Ascending aorta (tissue), 2 donors: ENCODE data around the gene NPNT. TPM values are rescaled to one million over a fixed set of nuclear protein-coding genes. Genes with fewer than 3 reads are reported as not detected.

Experiments used
- DNase-seq, 2 donors: peaks; one replicate each; pipeline ENCODE4 v3.0.0-alpha.2; 2019; ENCODE audit warnings: low spot score in 2 of 2
- H3K27ac ChIP-seq, 2 donors: fragments of 200-600 bp; sonication (generic); one replicate each; pipeline ENCODE4 v1.5.1; 2016 to 2017; ENCODE audit warnings: mild to moderate bottlenecking in 1 of 2
- H3K27me3 ChIP-seq: fragments of 200-600 bp; sonication (generic); one replicate; pipeline ENCODE4 v1.5.1; 2017
- H3K36me3 ChIP-seq, 2 donors: fragments of 200-600 bp; sonication (generic); one replicate each; pipeline ENCODE4 v1.5.1; 2016
- H3K4me1 ChIP-seq, 2 donors: fragments of 200-600 bp; sonication (generic); one replicate each; pipeline ENCODE4 v1.5.1; 2016 to 2017; ENCODE audit warnings: mild to moderate bottlenecking in 1 of 2
- H3K4me3 ChIP-seq, 2 donors: fragments of 200-600 bp; sonication (generic); one replicate each; pipeline ENCODE4 v1.5.1; 2016 to 2017; ENCODE audit warnings: mild to moderate bottlenecking in 1 of 2
- H3K9me3 ChIP-seq, 2 donors: fragments of 200-600 bp; sonication (generic); one replicate each; pipeline ENCODE4 v1.5.1; 2016
- CTCF ChIP-seq, 3 experiments: fragments of 200-600 bp in 2 of 3; fragments of 450-650 bp in 1 of 3; sonication (generic) in 2 of 3; IDR thresholded peaks; one replicate each; pipeline ENCODE4 v1.5.1; 2016 to 2019; ENCODE audit warnings: antibody characterized with exemption in 3 of 3, mild to moderate bottlenecking in 1 of 3, moderate library complexity in 1 of 3
- intact Hi-C: fragments of 100-400 bp; cut with DNase I; formaldehyde crosslinking; loops from one replicate; pipeline ENCODE4 v1.15.1; 2023
- total RNA-seq: library from RNA; depleted of rRNA; stranded (reverse); fragments of >200 nt; gene quantifications from one replicate; pipeline ENCODE4 v1.1.0, GENCODE V29; 2016

Gene NPNT
- total RNA-seq, 1 donor from 2014 or later, result 43.1 TPM

- no peaks in the 10 kb centered on the region for H3K9me3 ChIP-seq
- no peak overlapping the region for H3K27ac ChIP-seq
- intact Hi-C loops, result no loop called here
- no peak for TF ChIP-seq CTCF (IDR thresholded peaks at IDR 0.05)
- no peaks in the 10 kb centered on the region for H3K27me3 ChIP-seq
- no peaks in the 10 kb centered on the region for H3K36me3 ChIP-seq
- H3K4me1 ChIP-seq, result no peaks in the 10 kb centered on the region
- H3K4me3 ChIP-seq, result no peak overlapping the region
- DNase-seq, result no peak
Measured at GRCh38 chr4:106019771-106020170, 124.5 kb downstream of the NPNT start.

Other genes with a start within 250 kb of the NPNT start
- gene INTS12, start 186.8 kb upstream of the NPNT start, total RNA-seq, result 11.5 TPM
- gene GSTCD, start 186.7 kb upstream of the NPNT start, total RNA-seq, result 4.4 TPM